Myocyte (in vitro differentiated cells): ENCODE measurements around the gene ACKR3. TPM values are rescaled to one million over a fixed set of nuclear protein-coding genes. Genes with fewer than 3 reads are reported as not detected.

Source experiments
- DNase-seq: peaks from one replicate; pipeline ENCODE4 v3.0.0-alpha.2; 2012; ENCODE audit warnings: low read depth
- polyA plus RNA-seq: library from polyadenylated mRNA; unstranded; fragments of >200 nt; gene quantifications from one replicate; pipeline ENCODE4 v1.2.1, GENCODE V29; 2012; ENCODE audit warnings: missing spikeins
- total RNA-seq: library from RNA; depleted of rRNA; stranded (reverse); fragments of >200 nt; gene quantifications from 2 replicates; pipeline ENCODE4 v1.2.3, GENCODE V29; 2014

ACKR3 gene
- not detected in 2 replicates for total RNA-seq
- polyA plus RNA-seq = 167 TPM

DNA sequence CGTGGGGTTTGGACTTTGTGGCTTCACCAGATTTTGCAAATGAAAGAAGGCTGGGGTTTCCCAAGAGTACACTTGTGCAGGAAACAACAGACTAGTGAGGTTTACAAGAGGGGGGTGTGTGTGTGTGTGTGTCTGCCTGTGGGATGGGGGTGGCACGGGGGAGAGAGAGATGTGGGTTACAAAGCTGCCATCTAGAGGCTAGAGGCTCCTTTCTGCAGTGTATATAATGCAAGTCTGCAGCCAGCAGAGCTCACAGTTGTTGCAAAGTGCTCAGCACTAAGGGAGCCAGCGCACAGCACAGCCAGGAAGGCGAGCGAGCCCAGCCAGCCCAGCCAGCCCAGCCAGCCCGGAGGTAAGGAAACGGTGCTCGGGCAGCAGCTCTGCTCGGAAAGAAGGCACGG is at the start of gene ACKR3:
ACKR3 (plus strand) TSS at position 253 of the 401 bp plus-strand sequence. CDS start 10,641 bp downstream, outside the sequence.
- DNase-seq = peak; percentile 41

GRCh38 chr2:236521556-236521955 is 48.1 kb upstream of the ACKR3 start:
- DNase-seq = no peak

GRCh38 chr2:236523249-236523648 is 46.4 kb upstream of the ACKR3 start:
- no peak for DNase-seq

DNA sequence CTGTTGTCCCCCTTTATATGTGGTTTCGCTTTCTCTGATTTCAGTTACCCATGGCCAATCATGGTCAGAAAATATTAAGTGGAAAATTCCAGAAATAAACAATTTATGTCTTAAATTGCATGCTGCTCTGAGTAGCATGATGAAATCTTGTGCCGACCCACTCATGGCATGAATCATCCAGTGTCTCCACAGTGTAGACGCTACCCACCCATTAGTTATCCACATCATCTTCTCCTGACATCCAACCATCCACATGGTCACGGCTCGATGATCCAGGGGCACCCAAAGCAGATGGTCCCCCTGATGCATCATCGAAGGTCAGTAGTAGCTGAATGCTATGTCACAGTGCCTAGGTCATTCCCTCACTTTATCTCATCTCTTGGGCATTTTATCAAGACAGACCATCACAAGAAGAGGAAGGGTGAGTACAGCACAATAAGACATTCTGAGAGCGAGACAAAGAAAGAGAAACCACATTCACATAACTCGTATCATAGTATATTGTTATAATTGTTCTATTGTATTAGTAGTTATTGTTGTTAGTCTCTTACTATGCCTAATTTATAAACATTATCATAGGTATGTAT is 44.1 kb upstream of the ACKR3 start:
- no peak for DNase-seq

GRCh38 chr2:236526455-236527158 is 43.0 kb upstream of the ACKR3 start:
- no peak for DNase-seq

DNA sequence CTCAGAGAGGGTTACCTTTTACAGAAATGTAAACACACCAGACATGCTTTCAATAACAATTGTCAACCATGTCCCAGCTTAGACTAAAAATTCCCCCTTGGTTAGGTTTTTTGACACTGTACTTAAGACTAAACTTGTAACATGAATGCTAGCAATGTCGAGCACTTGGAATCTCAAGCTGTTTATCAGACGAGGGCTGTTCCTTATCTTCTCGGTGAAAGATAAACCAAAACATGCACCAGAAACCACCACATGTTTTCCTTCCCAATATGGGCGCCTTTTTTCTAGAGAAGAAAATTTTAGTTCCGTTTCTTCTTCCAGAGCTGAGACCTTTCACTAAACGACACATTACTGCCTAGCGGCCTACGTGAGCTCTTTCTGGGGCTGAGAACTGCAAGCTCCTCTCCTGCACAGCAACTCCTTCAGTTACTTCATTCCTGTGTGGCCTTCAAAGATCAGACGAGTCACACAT is 42.4 kb upstream of the ACKR3 start:
- DNase-seq = no peak

DNA sequence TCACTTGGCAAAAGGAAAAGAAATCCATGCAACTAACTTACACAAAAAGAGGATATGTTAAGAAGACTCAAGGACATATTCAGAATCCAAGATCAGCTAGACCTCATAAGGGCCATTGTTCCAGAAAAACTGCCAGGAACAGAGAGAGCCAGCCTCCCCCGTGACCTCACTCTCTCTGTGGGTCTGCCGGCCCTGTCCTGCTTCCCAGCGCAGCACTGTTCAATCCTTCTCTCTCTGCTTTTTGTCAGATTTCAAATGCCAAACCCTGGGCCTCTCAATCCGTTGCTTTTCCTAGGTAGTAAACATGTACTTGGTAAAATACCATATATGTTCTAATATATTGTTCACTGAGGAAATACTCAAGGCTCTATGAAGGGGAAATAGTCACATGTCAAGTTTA is 40.0 kb upstream of the ACKR3 start:
- DNase-seq = no peak

DNA sequence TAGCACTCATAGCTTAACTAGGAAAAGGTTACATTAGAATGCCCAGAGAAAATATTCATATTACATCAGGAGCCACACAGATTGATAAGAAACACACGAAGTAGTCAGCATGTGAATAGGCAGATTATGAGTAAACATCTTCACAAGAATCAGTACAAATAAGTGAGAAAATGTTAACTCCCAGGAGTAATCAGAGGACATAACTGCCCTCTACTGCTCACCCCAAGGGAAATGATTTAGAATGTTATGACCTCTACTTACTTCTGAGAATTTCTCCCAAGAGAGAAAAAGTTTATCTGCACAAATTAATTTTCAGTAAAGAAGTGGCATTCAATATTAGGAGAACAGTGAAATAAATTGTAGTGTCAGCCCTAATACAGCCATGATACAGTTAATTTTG is 39.1 kb upstream of the ACKR3 start:
- DNase-seq = no peak

GRCh38 chr2:236531195-236531594 is 38.4 kb upstream of the ACKR3 start:
- DNase-seq = no peak

- DNase-seq = no peak
Observed at GRCh38 chr2:236531996-236532395, 37.6 kb upstream of the ACKR3 start.

DNA sequence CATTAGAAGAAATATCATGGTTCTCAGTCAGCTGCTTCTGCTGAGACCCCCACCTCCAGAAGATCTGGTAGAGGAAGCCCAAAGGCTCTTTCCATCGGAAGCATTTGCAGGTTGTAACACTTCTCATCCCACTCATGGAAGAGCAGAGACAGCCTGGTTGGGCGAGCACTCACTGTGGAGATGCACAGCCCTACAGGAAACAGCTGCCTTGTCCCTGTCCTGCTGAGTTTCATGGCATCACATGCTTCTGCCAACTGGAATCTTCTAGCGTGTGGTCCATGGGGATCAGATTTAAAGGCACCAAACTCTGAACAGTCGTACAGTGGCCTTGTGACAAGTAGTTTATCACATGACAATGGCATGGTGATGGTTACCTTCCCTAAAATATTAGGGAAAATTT is 36.3 kb upstream of the ACKR3 start:
- DNase-seq = no peak

DNA sequence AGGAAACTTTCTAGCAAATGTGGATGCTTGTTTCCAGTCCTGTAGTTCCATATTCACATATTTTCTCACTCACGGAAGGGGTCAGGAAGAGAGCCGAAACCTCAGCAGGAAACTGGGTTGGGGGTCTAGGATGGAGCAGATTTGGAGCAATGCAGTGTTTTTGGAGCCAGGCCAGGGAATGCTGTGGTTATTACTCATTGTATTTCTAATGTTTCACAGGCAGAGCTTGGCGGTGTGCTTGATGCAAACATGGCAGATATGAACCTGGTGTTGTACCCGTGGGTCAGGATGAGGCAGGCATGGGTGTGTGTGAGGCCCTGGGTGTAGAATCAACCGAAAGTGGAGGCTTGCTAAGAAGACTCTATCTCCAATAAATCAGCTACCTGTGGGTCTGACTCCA is 34.6 kb upstream of the ACKR3 start:
- DNase-seq = peak; percentile 9

DNA sequence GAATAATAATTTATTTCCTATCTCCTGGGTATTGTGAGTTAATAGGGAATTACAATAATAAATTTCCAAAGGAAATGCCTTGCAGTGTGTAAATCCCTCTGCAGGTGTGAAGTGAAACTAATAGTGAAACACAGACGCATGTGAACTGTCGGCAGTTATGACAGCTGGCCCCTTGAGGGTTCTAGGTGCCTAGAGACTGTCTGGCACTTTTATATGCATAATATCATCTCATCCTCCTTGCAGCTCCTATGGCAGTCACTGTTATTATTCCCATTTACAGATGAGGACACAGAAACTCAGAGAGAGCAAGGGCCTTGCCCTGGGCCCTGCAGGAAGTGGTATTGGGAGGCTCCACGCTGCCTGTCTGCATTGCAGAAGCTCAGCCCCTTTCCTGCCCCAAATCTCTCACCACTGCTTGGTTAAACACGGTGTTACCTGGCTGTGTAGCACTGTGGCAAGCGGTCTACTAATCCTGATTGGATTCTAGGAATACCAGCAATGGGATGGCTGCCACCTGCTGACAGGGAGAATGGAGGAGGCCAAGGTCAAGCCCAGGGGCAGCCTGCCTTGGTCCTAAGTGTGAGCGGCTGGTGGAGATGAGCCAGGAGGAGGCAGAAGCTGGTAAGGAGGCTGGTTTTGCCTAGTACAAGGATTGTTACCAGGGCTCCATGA is 32.8 kb upstream of the ACKR3 start:
- no peak for DNase-seq

DNA sequence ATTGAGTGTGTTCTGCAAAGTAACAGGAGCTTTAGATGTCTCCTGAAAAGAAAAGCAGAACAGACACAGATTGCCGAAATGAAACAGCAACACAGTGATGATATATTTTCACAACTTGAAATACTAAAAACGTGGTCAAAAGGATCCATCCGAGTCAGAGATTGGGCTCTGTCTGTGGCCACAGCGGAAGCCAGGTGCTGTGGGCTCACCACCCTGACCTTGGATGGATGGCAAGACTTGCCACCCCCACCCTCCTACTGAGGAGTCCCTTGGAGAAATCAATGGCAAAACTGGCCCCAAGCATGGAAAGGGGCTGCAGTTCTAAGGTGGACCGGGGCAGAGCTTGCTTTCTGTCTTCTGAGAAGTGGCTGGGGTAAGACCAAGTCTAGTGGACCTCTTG is 31.4 kb upstream of the ACKR3 start:
- no peak for DNase-seq

DNA sequence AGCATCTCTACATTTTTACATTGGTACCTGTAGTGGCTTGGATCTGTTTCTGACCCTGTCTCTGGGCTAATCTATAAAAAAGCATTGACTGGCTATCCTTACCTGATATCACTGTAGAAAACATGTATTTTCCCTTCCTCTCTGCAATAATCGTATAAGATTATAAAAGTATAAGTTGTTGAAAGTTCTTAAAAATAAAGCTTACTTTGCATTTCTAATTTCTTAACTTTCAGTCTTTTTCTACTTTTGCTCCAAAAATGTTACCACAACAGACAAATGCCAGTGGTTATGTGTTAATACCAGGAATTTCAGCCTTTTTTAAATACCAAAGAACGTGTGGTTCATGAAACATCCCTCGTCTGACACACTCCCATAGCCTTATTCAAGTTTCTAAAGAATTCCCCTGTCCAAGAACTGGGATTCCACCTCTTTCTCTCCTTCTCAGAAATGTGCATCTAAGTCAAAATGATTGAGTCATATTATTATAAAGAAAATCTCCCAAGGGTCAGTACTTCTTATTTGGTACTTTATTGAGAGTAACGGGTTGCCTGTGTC is 28.5 kb upstream of the ACKR3 start:
- DNase-seq = no peak

- no peak for DNase-seq
Observed at GRCh38 chr2:236544362-236544761, 25.3 kb upstream of the ACKR3 start.

- no peak for DNase-seq
Observed at GRCh38 chr2:236545248-236545658, 24.4 kb upstream of the ACKR3 start.

- DNase-seq = no peak
Observed at GRCh38 chr2:236545814-236546480, 23.7 kb upstream of the ACKR3 start.

GRCh38 chr2:236546561-236547002 is 23.0 kb upstream of the ACKR3 start:
- DNase-seq = no peak

- no peak for DNase-seq
Observed at GRCh38 chr2:236547725-236548124, 21.9 kb upstream of the ACKR3 start.

GRCh38 chr2:236548179-236548921 is 21.3 kb upstream of the ACKR3 start:
- DNase-seq = no peak
